Effector memory CD4-positive, alpha-beta T cell (primary cell): Measurements from ENCODE around the gene DISP2.

ENCODE experiments used
- DNase-seq, 3 donors: peaks; one replicate each; pipeline ENCODE4 v3.0.0-alpha.2; 2020
- H3K27ac ChIP-seq: 2 replicates; pipeline ENCODE4 v1.7.0; 2013; ENCODE audit warnings: mild to moderate bottlenecking, low read length, moderate library complexity; ENCODE audit not compliant: insufficient read depth, poor library complexity, severe bottlenecking
- H3K27me3 ChIP-seq: replicated peaks from 2 replicates; pipeline ENCODE4 v1.7.0; 2013; ENCODE audit warnings: mild to moderate bottlenecking, low read length; ENCODE audit not compliant: insufficient read depth, control insufficient read depth, poor library complexity, severe bottlenecking
- H3K36me3 ChIP-seq: 2 replicates; pipeline ENCODE4 v1.7.0; 2013; ENCODE audit warnings: mild to moderate bottlenecking, low read length, moderate library complexity; ENCODE audit not compliant: control insufficient read depth, insufficient read depth
- H3K4me1 ChIP-seq: 2 replicates; pipeline ENCODE4 v1.7.0; 2013; ENCODE audit warnings: low read length, mild to moderate bottlenecking; ENCODE audit not compliant: control insufficient read depth, insufficient read depth, poor library complexity, severe bottlenecking
- H3K4me3 ChIP-seq: 2 replicates; pipeline ENCODE4 v1.7.0; 2013; ENCODE audit warnings: low read length, low read depth, mild to moderate bottlenecking; ENCODE audit not compliant: insufficient read depth, poor library complexity, severe bottlenecking
- H3K9me3 ChIP-seq: 2 replicates; pipeline ENCODE4 v1.7.0; 2013; ENCODE audit warnings: mild to moderate bottlenecking, low read length, moderate library complexity; ENCODE audit not compliant: control insufficient read depth
- total RNA-seq, 3 donors: gene quantifications; one replicate each; lab custom pipeline; 2026; lab: John Stamatoyannopoulos, UW

Gene DISP2, protein sequence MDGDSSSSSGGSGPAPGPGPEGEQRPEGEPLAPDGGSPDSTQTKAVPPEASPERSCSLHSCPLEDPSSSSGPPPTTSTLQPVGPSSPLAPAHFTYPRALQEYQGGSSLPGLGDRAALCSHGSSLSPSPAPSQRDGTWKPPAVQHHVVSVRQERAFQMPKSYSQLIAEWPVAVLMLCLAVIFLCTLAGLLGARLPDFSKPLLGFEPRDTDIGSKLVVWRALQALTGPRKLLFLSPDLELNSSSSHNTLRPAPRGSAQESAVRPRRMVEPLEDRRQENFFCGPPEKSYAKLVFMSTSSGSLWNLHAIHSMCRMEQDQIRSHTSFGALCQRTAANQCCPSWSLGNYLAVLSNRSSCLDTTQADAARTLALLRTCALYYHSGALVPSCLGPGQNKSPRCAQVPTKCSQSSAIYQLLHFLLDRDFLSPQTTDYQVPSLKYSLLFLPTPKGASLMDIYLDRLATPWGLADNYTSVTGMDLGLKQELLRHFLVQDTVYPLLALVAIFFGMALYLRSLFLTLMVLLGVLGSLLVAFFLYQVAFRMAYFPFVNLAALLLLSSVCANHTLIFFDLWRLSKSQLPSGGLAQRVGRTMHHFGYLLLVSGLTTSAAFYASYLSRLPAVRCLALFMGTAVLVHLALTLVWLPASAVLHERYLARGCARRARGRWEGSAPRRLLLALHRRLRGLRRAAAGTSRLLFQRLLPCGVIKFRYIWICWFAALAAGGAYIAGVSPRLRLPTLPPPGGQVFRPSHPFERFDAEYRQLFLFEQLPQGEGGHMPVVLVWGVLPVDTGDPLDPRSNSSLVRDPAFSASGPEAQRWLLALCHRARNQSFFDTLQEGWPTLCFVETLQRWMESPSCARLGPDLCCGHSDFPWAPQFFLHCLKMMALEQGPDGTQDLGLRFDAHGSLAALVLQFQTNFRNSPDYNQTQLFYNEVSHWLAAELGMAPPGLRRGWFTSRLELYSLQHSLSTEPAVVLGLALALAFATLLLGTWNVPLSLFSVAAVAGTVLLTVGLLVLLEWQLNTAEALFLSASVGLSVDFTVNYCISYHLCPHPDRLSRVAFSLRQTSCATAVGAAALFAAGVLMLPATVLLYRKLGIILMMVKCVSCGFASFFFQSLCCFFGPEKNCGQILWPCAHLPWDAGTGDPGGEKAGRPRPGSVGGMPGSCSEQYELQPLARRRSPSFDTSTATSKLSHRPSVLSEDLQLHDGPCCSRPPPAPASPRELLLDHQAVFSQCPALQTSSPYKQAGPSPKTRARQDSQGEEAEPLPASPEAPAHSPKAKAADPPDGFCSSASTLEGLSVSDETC (N-terminal part only)
- 0.26 to 0.86 (median 0.77) reads per million in 3 donors for total RNA-seq

- H3K9me3 ChIP-seq = no peaks in the 10 kb centered on the region
- peak within 1 kb of the TSS; percentile 69 for H3K4me3 ChIP-seq
- H3K36me3 ChIP-seq = no peaks in the 10 kb centered on the region
- no peak within 1 kb of the TSS for H3K27ac ChIP-seq
- H3K4me1 ChIP-seq = peaks cover 13% of the 10 kb centered on the region
- no peaks in the 10 kb centered on the region for H3K27me3 ChIP-seq
- peak; percentile 80 to 87 (median 86) for DNase-seq
These were observed at the start of gene DISP2 for GRCh38 chr15:40357723-40358470. DISP2 (plus strand) TSS chr15:40358219; CDS start chr15:40358322, 103 bp downstream.

DNA sequence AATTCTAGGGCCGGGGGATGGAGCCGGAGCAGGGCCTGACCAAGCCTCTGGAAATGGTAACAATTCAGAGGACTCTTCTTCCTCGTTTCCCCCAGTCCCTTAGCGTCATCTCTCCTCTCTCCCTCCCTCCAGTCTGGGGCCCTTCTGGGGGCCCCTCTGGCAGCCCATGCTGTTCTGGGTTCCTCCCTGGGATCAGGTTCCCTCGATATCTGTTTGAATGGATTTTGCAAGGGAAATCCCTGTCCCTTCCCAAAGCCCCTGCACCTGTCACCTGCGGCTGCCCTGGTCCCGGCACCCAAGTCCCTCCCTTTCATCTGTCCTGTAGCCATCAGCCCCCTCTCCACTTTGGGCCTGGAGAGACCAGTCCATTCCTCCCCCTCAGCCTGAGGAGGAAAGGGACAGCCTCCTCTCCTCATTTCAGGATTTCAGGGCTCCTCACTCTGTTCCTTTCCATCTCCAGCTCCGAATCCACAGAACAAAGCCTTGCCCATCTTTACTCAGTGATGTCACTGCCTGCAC, 48.6 kb upstream of the DISP2 start:
- H3K9me3 ChIP-seq = no peaks in the 10 kb centered on the region
- H3K27ac ChIP-seq = peak overlapping the region; percentile 86
- no peaks in the 10 kb centered on the region for H3K27me3 ChIP-seq
- no peaks in the 10 kb centered on the region for H3K36me3 ChIP-seq
- DNase-seq = no peak
- peak overlapping the region; percentile 95 for H3K4me3 ChIP-seq
- H3K4me1 ChIP-seq = peaks cover 16% of the 10 kb centered on the region

DNA sequence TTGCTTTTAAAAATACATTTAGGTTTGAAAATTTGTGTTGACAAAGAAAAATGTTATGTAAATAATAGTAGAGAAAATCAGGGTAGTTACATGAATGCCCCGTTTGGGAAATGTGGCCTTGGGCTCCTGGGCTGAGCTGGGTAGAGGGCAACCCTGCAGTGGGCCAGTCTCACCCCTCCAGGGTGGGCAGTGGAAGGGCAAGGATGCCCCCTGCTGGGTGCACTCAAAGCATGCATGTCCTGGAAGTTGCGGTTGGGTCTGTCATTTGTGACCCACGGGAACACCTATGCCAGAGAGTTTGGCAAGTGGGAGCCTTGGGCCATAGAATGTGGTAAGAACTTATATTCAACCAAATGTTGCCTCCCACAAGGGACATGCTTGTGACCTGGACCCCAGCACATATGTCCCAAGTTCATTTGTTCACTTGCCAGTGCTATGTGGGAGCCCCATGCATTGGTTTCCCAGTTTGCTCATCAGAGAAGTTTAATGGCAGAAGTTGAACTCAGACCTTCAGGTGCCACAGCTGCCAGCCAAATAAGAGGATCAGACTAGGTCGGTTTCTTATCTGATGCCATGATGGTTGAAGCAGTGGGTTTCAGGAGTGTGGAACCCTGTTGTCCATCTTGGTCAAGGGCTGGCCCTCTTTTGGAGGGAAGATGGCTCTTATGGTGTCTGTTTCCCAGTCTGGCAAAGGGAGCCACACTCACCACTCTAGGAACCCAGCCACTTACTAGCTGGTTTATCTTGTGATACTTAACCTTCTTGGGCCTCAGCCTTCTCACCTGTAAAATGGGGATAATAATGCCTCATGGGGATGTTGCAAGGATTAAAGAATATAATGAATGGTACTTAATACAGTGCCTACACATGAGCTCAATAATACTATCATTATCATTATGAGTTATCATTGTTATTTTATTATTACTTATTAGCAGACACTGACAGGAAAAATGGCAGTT, 47.7 kb upstream of the DISP2 start:
- no peak overlapping the region for H3K27ac ChIP-seq
- H3K27me3 ChIP-seq = no peaks in the 10 kb centered on the region
- H3K36me3 ChIP-seq = no peaks in the 10 kb centered on the region
- no peak overlapping the region for H3K4me3 ChIP-seq
- peak in 1 of 3 donors; percentile 41 for DNase-seq
- peaks cover 16% of the 10 kb centered on the region for H3K4me1 ChIP-seq
- H3K9me3 ChIP-seq = no peaks in the 10 kb centered on the region

DNA sequence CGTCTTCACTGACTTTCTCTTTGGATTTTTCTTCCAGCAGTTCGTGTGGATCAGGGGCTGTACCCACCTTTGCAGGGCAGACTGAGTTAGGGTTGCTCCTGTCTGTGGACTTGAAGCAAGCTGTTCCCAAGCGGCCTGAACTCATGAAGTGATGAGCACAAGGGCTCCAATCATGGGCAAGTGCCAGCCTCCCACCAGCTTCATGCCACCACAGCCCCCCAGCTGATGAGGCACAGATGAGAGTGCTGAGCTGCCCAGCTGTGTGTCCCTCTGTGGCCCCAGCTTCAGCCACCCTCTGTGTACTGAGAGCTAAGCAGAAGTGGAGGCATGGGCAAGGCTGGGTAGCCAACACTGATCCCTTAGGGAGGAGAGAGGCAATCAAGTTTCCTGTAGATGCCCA, 47.0 kb upstream of the DISP2 start:
- H3K4me1 ChIP-seq = peaks cover 16% of the 10 kb centered on the region
- no peaks in the 10 kb centered on the region for H3K36me3 ChIP-seq
- H3K27ac ChIP-seq = no peak overlapping the region
- DNase-seq = no peak
- no peaks in the 10 kb centered on the region for H3K9me3 ChIP-seq
- H3K4me3 ChIP-seq = no peak overlapping the region
- H3K27me3 ChIP-seq = no peaks in the 10 kb centered on the region

- Histone ChIP-seq H3K9me3 (no peaks in the 10 kb centered on the region), H3K4me3 (no peak overlapping the region), H3K36me3 (no peaks in the 10 kb centered on the region), H3K27me3 (no peaks in the 10 kb centered on the region), H3K4me1 (peaks cover 10% of the 10 kb centered on the region), H3K27ac (no peak overlapping the region)
- DNase-seq = no peak
These were observed 45.5 kb upstream of the DISP2 start for GRCh38 chr15:40312370-40313158.

DNA sequence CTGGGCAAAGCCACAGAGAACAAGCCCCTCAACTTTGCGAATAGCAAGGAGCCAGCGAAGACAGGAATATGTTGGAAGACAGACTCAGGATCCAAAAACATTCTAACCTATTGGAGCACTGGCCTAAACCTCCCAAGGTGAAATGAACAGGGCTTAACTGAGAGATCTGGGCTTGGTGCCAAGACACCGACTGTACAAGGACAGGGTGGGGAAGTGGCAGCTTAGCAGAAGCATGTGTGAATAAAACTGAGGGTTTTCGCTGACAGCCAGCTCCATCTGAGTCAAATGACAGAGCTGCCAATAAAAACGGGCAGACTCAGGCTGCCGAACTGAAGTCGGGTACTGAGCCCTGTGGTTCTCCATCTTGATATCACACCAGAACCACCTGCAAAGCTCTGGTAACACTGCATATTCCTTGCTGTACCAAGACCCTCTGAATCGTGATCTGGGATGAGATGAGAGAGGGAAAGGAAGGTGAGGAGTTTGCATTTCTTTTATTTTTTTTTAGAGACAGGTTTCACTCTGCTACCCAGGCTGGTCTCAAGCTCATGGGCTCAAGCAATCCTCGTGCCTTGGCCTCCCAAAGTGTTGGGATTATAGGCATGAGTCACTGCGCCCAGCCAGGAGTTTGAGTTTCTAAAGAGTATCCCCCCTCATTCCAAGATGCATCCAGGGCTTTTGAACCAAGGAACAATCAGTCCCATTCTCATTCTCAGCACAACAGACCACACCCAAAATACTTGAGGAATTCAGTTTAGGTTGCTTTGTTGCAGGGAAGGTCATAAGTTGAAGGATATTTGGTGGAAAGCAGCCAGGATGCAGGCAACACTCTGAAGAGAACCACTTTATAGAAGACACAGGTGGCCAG, 44.3 kb upstream of the DISP2 start:
- H3K27ac ChIP-seq = no peak overlapping the region
- no peak overlapping the region for H3K4me3 ChIP-seq
- no peaks in the 10 kb centered on the region for H3K27me3 ChIP-seq
- H3K4me1 ChIP-seq = peaks cover 8% of the 10 kb centered on the region
- no peaks in the 10 kb centered on the region for H3K9me3 ChIP-seq
- peak in 1 of 3 donors; percentile 8 for DNase-seq
- no peaks in the 10 kb centered on the region for H3K36me3 ChIP-seq

DNA sequence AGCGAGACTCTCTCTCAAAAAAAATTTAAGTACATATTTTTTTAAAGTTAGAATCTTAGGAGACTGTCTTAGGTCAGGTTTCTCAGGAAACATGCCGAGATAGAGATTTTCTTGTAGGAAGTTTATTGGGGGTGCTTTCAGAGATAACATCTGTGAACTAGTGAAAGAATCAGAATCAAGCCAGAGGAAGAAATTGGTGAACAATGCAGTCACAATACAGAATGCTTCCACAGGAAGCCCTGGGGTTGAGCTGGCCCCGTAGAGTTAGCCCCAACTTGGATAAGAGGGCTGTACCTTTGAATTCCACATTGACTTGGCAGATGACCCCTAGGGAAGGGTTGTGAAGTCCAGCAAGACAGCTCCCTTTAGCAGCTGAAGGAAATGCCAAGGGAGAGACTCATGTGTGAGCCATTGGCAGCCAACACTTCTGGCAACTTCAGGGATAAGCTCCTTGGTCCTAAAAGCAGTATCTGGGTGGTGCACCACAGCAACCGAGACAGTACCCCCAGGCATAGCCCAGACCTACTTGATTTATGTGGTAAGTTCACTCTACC, 43.2 kb upstream of the DISP2 start:
- no peaks in the 10 kb centered on the region for H3K4me1 ChIP-seq
- no peaks in the 10 kb centered on the region for H3K27me3 ChIP-seq
- no peaks in the 10 kb centered on the region for H3K9me3 ChIP-seq
- H3K27ac ChIP-seq = no peak overlapping the region
- no peak for DNase-seq
- no peaks in the 10 kb centered on the region for H3K36me3 ChIP-seq
- H3K4me3 ChIP-seq = no peak overlapping the region
